ENCODE results near the gene PSMA8.
"Not testable (repeated sequence)": the region's sequence is repeated elsewhere in the genome, so short reads cannot be mapped to it uniquely, and the experiment has no call there.

Gene PSMA8

GRCh38 chr18:26237363-26237762 lies 103.7 kb downstream of the PSMA8 start:
- DNase-seq (ENCODE audit: low spot score): not testable (repeated sequence)

- DNase-seq (ENCODE audit: low spot score): not testable (repeated sequence)
Measured at GRCh38 chr18:26238718-26239117, 105.0 kb downstream of the PSMA8 start.

GRCh38 chr18:26242392-26242791 lies 108.7 kb downstream of the PSMA8 start:
- DNase-seq (ENCODE audit: low spot score): not testable (repeated sequence)
